GM12873 (cell line): Measurements from ENCODE around the gene DOCK4.

Source experiments
- CTCF ChIP-seq: IDR thresholded peaks from 2 replicates; pipeline ENCODE4 v1.5.1; 2012; ENCODE audit warnings: low read depth, mild to moderate bottlenecking, moderate library complexity, low read length, control low read depth; ENCODE audit not compliant: insufficient read depth; ENCODE audit errors: missing control alignments

DOCK4 gene

GRCh38 chr7:111758332-111758731, 447.9 kb downstream of the DOCK4 start:
- no peak for TF ChIP-seq CTCF

GRCh38 chr7:111756687-111757178, 449.5 kb downstream of the DOCK4 start:
- TF ChIP-seq CTCF: no peak

GRCh38 chr7:111755383-111755782, 450.8 kb downstream of the DOCK4 start:
- no peak for TF ChIP-seq CTCF

GRCh38 chr7:111753968-111754367, 452.2 kb downstream of the DOCK4 start:
- TF ChIP-seq CTCF: no peak

GRCh38 chr7:111752022-111752582, 454.1 kb downstream of the DOCK4 start:
- TF ChIP-seq CTCF: peak; percentile 81

- no peak for TF ChIP-seq CTCF
Measured at GRCh38 chr7:111750878-111751277, 455.3 kb downstream of the DOCK4 start.

- TF ChIP-seq CTCF: no peak
Measured at GRCh38 chr7:111750228-111750627, 456.0 kb downstream of the DOCK4 start.
